ENCODE results near the gene MSANTD1. TPM values are rescaled to one million over a fixed set of nuclear protein-coding genes. Genes with fewer than 3 reads are reported as not detected.
A peak's percentile ranks its signal among the peaks of the same experiment; 100 is the strongest.

MSANTD1 gene
- total and polyA plus RNA-seq, 2 of the 8 experiments (the other 6 are each of a cell fraction or from before 2014, with no cell fraction given): 0.23 to 0.45 TPM

DNA sequence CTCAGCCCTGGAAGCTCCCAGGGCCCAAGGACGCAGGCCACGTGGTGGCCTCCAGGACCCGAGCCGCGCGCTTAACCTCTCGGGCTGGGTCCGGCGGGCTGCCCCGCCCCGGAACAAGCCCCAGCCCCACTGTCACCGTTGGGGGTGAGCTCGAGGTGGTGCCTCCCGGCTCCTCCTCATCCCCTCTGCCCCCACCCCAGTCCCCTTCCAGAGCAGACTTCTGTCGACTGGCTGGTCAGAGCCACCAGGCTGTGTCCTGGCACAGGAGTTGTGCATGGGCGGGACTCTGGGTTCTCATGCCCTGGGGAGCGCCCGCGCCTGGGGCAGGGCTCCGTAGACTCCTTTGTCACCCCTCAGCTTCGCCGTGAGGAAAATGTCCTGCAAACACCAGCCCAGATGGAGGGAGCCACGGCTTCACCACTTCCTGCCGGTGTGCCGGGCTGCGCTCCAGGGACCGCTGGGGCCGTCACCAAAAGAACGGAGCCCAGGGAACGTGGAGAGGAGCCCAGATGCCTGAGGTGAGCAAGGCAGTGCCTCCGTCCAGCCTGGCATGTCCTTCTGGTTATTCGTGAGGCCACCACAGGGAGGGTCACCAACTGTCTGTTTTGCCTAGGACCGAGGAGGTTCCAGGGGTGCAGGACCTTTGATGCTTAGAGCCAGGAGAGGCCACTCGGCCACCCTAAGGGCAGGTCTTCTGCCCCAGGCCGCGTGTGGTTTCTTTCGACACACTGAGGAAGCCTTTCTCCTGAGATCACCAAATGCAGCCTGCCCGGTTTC lies 36.8 kb downstream of the MSANTD1 start:
- H3K4me2 ChIP-seq (ENCODE audit: insufficient read depth in 1 of 2, low read depth in 2 of 2, low read length in 2 of 2): no peak overlapping the region

More for the DNA sequence above, 36.8 kb downstream of the MSANTD1 start:
- no peak overlapping the region for H3K23ac ChIP-seq (ENCODE audit: insufficient read length)
- H4K5ac ChIP-seq (ENCODE audit: insufficient read length, low read depth, low read length): no peak overlapping the region
- H3K27ac ChIP-seq (ENCODE audit: low read depth, low read length): no peak overlapping the region
- H3K4me1 ChIP-seq (replicated peaks in 1 of 4; ENCODE audit: control insufficient read depth in 3 of 4, insufficient read depth in 4 of 4, low read length in 3 of 4): peaks cover 0 to under 1% (median 0%) of the 10 kb centered on the region in 4 experiments; a peak in 3 of 7 replicates
- ChIA-PET CTCF (ENCODE audit: partially characterized antibody) (interaction anchor here (0.9 to 1.1 kb wide), 2 partner anchors 13 to 35 kb away, joined by 3 to 4 read pairs; no protein-coding TSS in a partner anchor), POLR2A (ENCODE audit: partially characterized antibody) (interaction anchor here (1.1 kb wide), 1 partner anchor 39 kb away, joined by 3 read pairs; no protein-coding TSS in a partner anchor)
- no peak overlapping the region for H2BK20ac ChIP-seq (ENCODE audit: low read length)
- H2AK5ac ChIP-seq (ENCODE audit: low read depth, low read length): no peak overlapping the region
- no peaks in the 10 kb centered on the region for H3K23me2 ChIP-seq (ENCODE audit: low read depth, low read length)
- no peak overlapping the region for H2BK120ac ChIP-seq (replicated peaks; ENCODE audit: low read depth, low read length)
- H3K36me3 ChIP-seq (ENCODE audit: control insufficient read depth in 2 of 4, insufficient read depth in 4 of 4, low read length in 3 of 4): no peaks in the 10 kb centered on the region
- H3K9me3 ChIP-seq (ENCODE audit: insufficient read depth in 2 of 2, low read depth in 1 of 2, low read length in 1 of 2): no peaks in the 10 kb centered on the region; a peak in 1 of 4 replicates
- TF ChIP-seq CREB1 (IDR thresholded peaks at IDR 0.05) (no peak), JUND (IDR thresholded peaks at IDR 0.05; ENCODE audit: low read length) (no peak), EGR1 (IDR thresholded peaks at IDR 0.05; ENCODE audit: borderline replicate concordance, low read depth, low read length) (no peak), CHD2 (IDR thresholded peaks at IDR 0.05; ENCODE audit: low read length) (no peak), CBX5 (IDR thresholded peaks at IDR 0.05; ENCODE audit: low read depth, low read length) (no peak), KDM5A (IDR thresholded peaks at IDR 0.05; ENCODE audit: low read length) (no peak), TAF1 (IDR thresholded peaks at IDR 0.05; ENCODE audit: low read depth, low read length) (no peak), RAD21 (IDR thresholded peaks at IDR 0.05 in 1 of 2, conservative IDR thresholded peaks at IDR 0.05 in 1 of 2; ENCODE audit: low read depth in 2 of 2, low read length in 2 of 2) (no peak), POU5F1 (IDR thresholded peaks at IDR 0.05; ENCODE audit: low read depth, low read length) (no peak), YY1 (IDR thresholded peaks at IDR 0.05; ENCODE audit: low read depth, low read length) (no peak)
- no peak overlapping the region for H3K18ac ChIP-seq (ENCODE audit: extremely low read depth, low read length)
- no peak overlapping the region for H2BK12ac ChIP-seq (ENCODE audit: low read depth, low read length)
- H3K14ac ChIP-seq (ENCODE audit: insufficient read length): no peak overlapping the region
- H3K4ac ChIP-seq (replicated peaks; ENCODE audit: insufficient read length, low read depth, low read length): no peak overlapping the region
- H3K9ac ChIP-seq (replicated peaks in 1 of 4; ENCODE audit: extremely low read depth in 1 of 4, low read depth in 3 of 4, low read length in 3 of 4): no peak overlapping the region
- no peaks in the 10 kb centered on the region for H4K20me1 ChIP-seq (replicated peaks in 1 of 2; ENCODE audit: control insufficient read depth in 1 of 2, insufficient read depth in 2 of 2, low read length in 2 of 2)
- 91% methylated on average over 25 of the region's 38 CpGs; no CpG with 5 or more reads in 1 of the 2 experiments for WGBS, 2 experiments (ENCODE audit: extremely low coverage in 1 of 2, insufficient coverage in 1 of 2, insufficient read length in 1 of 2, insufficient replicate concordance in 2 of 2, low coverage in 1 of 2, low lambda C conversion rate in 2 of 2, missing lambda C conversion rate in 1 of 2)
- DNase-seq (ENCODE audit: low read depth in 1 of 2, low spot score in 2 of 2): peak in 1 of 2 experiments; percentile 46
- no peak overlapping the region; the same call in 1 of the 2 replicates for H2AFZ ChIP-seq (ENCODE audit: low read length)
- no peak overlapping the region for H3K4me3 ChIP-seq (ENCODE audit: extremely low read depth in 1 of 4, insufficient read depth in 2 of 4, low read depth in 3 of 4, low read length in 4 of 4)
- no peak overlapping the region for H4K91ac ChIP-seq (replicated peaks; ENCODE audit: insufficient read length, low read length)
- peaks cover 0 to 4% (median 1%) of the 10 kb centered on the region in 4 experiments; a peak in 3 of 7 replicates for H3K27me3 ChIP-seq (replicated peaks in 1 of 4; ENCODE audit: control insufficient read depth in 3 of 4, extremely low read depth in 1 of 4, insufficient read depth in 3 of 4, low read length in 3 of 4)
- H2BK15ac ChIP-seq (ENCODE audit: low read length): no peak overlapping the region
- H3K79me1 ChIP-seq (ENCODE audit: low read depth, low read length): no peaks in the 10 kb centered on the region
- no peaks in the 10 kb centered on the region for H3K79me2 ChIP-seq (ENCODE audit: control insufficient read depth in 1 of 2, insufficient read depth in 2 of 2, low read length in 2 of 2)
- no peak overlapping the region; the same call in 1 of the 2 replicates for H4K8ac ChIP-seq (ENCODE audit: extremely low read depth, insufficient read depth, low read length)
- H3K56ac ChIP-seq (replicated peaks; ENCODE audit: insufficient read length, low read depth, low read length): no peak overlapping the region
- FAIRE-seq: no peak
- no peak overlapping the region for H2BK5ac ChIP-seq (ENCODE audit: low read depth, low read length)

Data from H1 (cell line).